ENCODE measurements around the gene DHRS1.

The DHRS1 gene

DNA sequence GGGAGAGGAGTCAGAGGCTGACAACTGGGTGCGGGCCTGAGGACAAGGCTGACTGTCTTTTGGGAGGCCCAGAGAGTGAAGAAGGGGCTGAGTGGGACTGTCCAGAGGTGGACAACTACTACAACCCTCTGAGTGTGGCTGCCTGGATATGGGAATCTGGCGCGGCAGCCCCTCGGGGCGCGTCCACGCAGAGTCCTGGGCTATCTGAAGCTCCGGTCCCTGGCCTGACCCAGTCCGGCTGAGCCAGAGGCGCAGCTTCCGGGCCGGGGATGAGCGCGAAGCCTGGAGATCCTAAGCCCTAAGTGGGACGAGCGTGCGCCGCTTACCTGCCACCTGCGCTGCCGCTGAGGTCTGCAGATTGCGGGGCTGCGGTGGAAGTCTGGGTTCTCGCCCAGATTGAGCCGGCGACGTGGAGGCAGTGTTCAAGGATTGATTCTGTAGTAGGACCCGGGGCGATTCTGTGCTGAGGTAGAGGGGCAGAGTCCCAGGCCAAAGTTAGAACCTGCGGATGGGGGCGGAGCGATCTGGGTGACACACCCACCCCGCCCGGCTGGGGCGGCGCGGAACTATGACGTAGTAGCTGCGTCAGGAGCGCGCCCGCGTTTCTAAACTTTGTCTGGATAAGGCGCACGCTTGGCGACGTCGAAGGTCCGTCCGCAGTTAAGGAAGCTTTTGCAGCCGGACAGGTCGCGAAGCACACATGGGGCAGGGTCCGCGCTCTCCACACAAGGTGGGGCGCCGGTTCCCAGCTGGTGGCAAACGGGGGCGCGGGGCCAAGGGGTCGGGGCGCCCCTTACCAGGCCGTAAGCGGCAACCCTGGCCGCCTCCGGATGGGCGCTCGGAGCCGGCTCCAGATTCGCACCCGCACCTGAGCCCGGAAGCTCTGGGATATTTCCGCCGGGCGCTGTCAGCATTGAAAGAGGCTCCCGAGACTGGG, at the start of gene DHRS1, which contains the start of gene NOP9:
TSS of gene DHRS1 (minus strand) at position 526 of the 937 bp plus-strand sequence. CDS start 674 bp downstream, outside the sequence.
TSS of gene NOP9 (plus strand) at position 596 of the 937 bp plus-strand sequence. CDS start at position 701, 105 bp downstream.
- TF ChIP-seq, protein P1, sequence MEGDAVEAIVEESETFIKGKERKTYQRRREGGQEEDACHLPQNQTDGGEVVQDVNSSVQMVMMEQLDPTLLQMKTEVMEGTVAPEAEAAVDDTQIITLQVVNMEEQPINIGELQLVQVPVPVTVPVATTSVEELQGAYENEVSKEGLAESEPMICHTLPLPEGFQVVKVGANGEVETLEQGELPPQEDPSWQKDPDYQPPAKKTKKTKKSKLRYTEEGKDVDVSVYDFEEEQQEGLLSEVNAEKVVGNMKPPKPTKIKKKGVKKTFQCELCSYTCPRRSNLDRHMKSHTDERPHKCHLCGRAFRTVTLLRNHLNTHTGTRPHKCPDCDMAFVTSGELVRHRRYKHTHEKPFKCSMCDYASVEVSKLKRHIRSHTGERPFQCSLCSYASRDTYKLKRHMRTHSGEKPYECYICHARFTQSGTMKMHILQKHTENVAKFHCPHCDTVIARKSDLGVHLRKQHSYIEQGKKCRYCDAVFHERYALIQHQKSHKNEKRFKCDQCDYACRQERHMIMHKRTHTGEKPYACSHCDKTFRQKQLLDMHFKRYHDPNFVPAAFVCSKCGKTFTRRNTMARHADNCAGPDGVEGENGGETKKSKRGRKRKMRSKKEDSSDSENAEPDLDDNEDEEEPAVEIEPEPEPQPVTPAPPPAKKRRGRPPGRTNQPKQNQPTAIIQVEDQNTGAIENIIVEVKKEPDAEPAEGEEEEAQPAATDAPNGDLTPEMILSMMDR (IDR thresholded peaks at IDR 0.05; ENCODE audit: insufficient read depth, low read depth, low read length, missing control alignments) = no peak
- H3K4me3 ChIP-seq (ENCODE audit: low read length) = peak within 1 kb of the TSS; percentile 79
- peak; percentile 95 for DNase-seq (ENCODE audit: low read depth)

DNA sequence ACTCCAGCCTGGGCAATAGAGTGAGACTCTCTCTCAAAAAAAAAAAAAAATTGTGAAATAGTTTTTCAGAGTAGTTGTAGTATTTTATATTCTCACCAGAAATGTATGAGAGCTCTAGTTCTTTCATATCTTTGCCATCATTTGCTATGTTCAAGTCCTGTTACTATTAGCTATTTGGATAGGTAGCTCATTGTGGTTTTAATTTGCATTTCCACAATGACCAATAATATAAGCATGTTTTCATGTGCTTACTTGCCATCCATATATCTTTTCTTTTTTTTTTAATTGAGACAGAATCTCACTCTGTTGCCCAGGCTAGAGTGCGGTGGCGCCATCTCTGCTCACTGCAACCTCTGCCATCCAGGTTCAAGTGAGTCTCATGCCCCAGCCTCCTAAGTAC, 48.6 kb upstream of the DHRS1 start:
- H3K4me3 ChIP-seq (ENCODE audit: low read length) = no peak overlapping the region
- TF ChIP-seq, protein P1 (IDR thresholded peaks at IDR 0.05; ENCODE audit: insufficient read depth, low read depth, low read length, missing control alignments) = no peak
- DNase-seq (ENCODE audit: low read depth) = peak; percentile 27

DNA sequence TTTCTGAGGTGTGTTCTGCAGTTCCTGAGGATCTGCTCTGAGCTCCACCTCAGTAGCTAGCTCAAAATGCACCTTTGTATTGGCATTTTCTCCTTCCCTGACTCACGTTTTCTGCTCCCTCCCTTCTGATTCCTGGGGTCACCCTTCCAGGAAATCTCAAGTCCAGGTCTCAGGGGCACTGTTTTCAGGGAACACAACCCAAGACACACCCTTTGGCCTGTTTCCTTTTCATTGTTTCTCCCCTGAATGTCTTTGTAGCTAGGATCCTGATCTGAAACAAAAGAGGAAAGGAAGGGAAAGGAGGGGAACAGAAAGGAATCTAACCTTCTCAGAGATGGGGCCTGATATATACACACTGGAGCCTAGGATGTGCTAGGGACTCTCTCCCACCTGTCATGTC, 47.6 kb upstream of the DHRS1 start:
- TF ChIP-seq, protein P1 (IDR thresholded peaks at IDR 0.05; ENCODE audit: insufficient read depth, low read depth, low read length, missing control alignments) = no peak
- no peak for DNase-seq (ENCODE audit: low read depth)
- no peak overlapping the region for H3K4me3 ChIP-seq (ENCODE audit: low read length)

DNA sequence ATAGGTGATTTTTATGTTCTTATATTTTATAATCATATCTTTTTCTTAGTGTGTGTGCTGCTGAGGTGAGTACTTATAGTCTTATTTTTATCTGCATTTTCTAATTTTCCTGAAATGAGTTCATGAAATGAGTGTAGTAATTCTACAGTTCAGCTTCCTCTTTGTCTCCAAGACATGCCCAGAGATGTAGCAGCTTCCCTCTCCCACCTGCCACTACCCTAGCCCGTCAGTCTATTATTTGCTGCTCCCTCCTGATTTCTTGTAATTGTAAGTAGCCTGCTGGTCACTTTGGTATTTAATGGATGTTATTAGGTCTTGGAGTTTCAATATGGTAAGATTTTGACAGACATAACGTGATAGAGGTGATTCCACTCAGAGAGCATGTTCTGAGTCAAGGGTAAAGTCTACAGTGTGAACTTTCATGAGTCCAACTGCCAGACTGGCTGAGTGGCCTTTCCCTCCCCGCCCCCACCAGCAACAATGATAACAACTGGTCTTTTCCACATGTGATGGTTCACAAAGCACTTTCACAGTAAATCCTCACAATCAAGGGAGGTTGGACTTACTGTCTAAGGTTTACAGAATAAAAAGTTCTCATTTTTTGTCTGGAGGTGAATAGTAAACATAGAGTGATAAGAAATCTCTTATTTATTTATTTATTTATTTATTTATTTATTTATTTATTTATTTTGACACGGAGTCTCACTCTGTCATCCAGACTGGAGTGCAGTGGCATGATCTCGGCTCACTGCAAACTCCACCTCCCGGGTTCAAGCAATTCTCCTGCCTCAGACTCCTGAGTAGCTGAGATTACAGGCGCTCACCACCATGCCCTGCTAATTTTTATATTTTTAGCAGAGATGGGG, 44.4 kb upstream of the DHRS1 start:
- TF ChIP-seq, protein P1 (IDR thresholded peaks at IDR 0.05; ENCODE audit: insufficient read depth, low read depth, low read length, missing control alignments) = no peak
- DNase-seq (ENCODE audit: low read depth) = no peak

DNA sequence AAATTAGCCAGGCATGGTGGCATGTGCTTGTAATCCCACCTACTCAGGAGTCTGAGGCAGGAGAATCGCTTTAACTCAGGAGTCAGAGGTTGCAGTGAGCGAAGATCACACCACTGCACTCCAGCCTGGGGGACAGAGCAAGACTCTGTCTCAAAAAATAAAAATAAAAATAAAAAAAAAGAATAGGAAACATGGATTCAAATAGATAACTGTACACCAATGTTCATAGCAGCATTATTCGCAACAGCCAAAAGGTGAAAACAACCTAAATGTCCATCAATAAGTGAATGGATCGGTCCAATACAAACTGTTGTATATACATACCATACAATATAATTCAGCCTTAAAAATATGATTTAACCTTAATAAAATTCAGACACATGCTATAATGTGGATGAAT, 43.3 kb upstream of the DHRS1 start:
- DNase-seq (ENCODE audit: low read depth) = no peak
- no peak overlapping the region for H3K4me3 ChIP-seq (ENCODE audit: low read length)
- TF ChIP-seq, protein P1 (IDR thresholded peaks at IDR 0.05; ENCODE audit: insufficient read depth, low read depth, low read length, missing control alignments) = no peak

More for the DNA sequence above, 44.4 kb upstream of the DHRS1 start:
- H3K4me3 ChIP-seq (ENCODE audit: low read length) = no peak overlapping the region

DNA sequence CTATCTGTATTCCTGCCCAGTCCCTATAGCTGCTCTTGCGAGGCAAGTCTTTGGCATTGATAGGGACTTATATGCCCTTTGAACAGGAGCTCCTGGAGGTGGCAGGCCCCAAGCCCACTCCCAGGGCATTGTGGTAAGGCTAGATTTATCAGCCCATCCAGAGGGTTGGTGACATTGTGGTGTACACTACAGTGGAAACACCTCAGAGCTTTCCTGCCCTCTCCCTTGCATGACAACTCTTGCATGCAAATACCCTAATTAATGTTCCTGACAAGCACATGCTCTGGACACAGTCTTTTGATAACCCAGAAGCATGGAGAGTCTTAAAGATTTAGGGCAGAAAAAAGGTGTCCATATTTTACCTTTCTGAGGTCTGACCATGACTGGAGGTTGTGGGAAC, 41.0 kb upstream of the DHRS1 start:
- no peak overlapping the region for H3K4me3 ChIP-seq (ENCODE audit: low read length)
- TF ChIP-seq, protein P1 (IDR thresholded peaks at IDR 0.05; ENCODE audit: insufficient read depth, low read depth, low read length, missing control alignments) = no peak
- no peak for DNase-seq (ENCODE audit: low read depth)
